DOHH2 (cell line): ENCODE data around the gene EML4.

Experiments
- CTCF ChIP-seq: fragments of 200-600 bp; sonication (generic); IDR thresholded peaks from one replicate; pipeline ENCODE4 v1.5.1; 2014; ENCODE audit warnings: antibody characterized with exemption, mild to moderate bottlenecking, low read depth, low read length; ENCODE audit not compliant: poor library complexity, severe bottlenecking
- EZH2phosphoT487 ChIP-seq: fragments of 200-600 bp; sonication (generic); IDR thresholded peaks from 2 replicates; pipeline ENCODE4 v1.6.1; 2017; ENCODE audit warnings: borderline replicate concordance, mild to moderate bottlenecking, antibody characterized with exemption, low read length, moderate library complexity, mixed read lengths

GRCh38 chr2:42372474-42373200 lies 203.5 kb downstream of the EML4 start:
- TF ChIP-seq CTCF (no peak), EZH2phosphoT487 (no peak)
